Colonic mucosa (tissue), 4 donors: ENCODE data around the gene LCA5L. TPM values are rescaled to one million over a fixed set of nuclear protein-coding genes. Genes with fewer than 3 reads are reported as not detected.

Experiments
- DNase-seq: peaks from one replicate; pipeline ENCODE4 v3.0.0-alpha.2; 2020
- H3K27ac ChIP-seq: fragments of 200-600 bp; one replicate; pipeline ENCODE4 v1.8.0; 2021
- H3K27me3 ChIP-seq: fragments of 200-600 bp; one replicate; pipeline ENCODE4 v1.8.0; 2021
- H3K36me3 ChIP-seq: fragments of 200-600 bp; one replicate; pipeline ENCODE4 v1.8.0; 2021
- H3K4me1 ChIP-seq: fragments of 200-600 bp; one replicate; pipeline ENCODE4 v1.8.0; 2021; ENCODE audit warnings: mild to moderate bottlenecking
- H3K4me3 ChIP-seq: fragments of 200-600 bp; one replicate; pipeline ENCODE4 v1.8.0; 2021
- H3K9ac ChIP-seq, 2 donors: one replicate each; pipeline ENCODE4 v1.7.0; 2013; ENCODE audit warnings: control low read depth in 2 of 2, low read depth in 2 of 2, low read length in 2 of 2
- H3K9me3 ChIP-seq: fragments of 200-600 bp; one replicate; pipeline ENCODE4 v1.8.0; 2021
- intact Hi-C: fragments of 100-400 bp; cut with DNase I; formaldehyde crosslinking; loops from one replicate; pipeline ENCODE4 v1.14.1; 2022
- total RNA-seq, 2 donors: library from RNA; stranded (reverse); fragmentation: NEBNext Ultra II Directional in 1 of 2; extraction: Animal tissue kit (Norgen Biotek cat#: 25700) in 1 of 2; gene quantifications; one replicate each; pipeline ENCODE4 v1.2.1, GENCODE V29; 2021
- TF ChIP-seq, protein P1 (sequence below): fragments of 200-600 bp; IDR thresholded peaks from one replicate; pipeline ENCODE4 v1.8.0; 2022; ENCODE audit warnings: antibody characterized with exemption, mild to moderate bottlenecking
- donor health status: healthy.
- donor health status: DM: no; HTN: no; CAD: no.
- donor health status: DM: no; HTN: no; CAD: no.

Gene LCA5L
- total RNA-seq, 2 donors from 2014 or later, result 0.64 to 0.98 TPM

DNA sequence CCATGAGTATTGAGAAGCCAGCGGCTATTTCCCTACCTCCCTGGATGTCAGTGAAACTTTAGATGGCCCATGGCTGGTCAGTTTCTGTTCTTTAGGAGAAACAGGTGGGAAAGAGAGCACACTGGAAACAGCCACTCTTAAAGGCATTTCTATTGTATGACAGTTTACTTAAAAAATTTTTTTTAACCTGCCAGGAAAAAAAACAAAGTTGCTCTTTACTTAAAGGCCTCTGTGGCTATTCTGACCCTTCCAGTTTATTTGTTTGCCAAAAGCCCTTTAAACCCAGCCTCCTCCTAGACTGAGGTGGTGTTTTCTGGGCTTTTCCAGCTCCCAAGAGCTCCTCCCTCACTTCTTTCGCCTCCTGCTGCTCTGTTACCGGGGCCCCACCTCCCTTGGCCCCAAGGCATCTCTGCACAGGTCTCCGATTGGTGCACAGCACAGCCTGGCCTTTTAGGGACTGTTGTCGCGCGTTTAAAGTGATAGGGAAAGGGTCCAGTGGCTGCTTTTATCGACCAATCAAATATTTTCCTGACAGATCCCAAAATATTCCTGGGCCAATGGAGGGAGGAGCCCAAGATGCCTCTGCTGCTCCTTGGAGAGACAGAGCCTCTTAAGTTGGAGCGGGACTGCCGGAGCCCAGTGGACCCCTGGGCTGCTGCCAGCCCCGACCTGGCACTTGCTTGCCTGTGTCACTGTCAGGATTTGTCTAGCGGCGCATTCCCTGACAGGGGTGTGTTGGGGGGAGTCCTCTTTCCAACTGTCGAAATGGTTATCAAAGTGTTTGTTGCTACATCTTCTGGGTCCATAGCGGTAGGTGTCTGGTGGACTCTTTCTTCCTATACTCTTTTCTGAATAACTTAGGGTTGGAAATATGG lies 6.0 kb upstream of the LCA5L start, which contains the start of gene SH3BGR:
Gene SH3BGR, plus strand, starts transcription at position 639 of the 875 bp plus-strand sequence. Its CDS starts 127 bp downstream, at position 766.
- no peak within 1 kb of the TSS for H3K27ac ChIP-seq
- intact Hi-C loops, result no loop called here
- H3K4me1 ChIP-seq, result no peaks in the 10 kb centered on the region
- DNase-seq, result peak; percentile 34
- H3K9me3 ChIP-seq, result no peaks in the 10 kb centered on the region
- H3K4me3 ChIP-seq, result no peak within 1 kb of the TSS
- TF ChIP-seq, protein P1, sequence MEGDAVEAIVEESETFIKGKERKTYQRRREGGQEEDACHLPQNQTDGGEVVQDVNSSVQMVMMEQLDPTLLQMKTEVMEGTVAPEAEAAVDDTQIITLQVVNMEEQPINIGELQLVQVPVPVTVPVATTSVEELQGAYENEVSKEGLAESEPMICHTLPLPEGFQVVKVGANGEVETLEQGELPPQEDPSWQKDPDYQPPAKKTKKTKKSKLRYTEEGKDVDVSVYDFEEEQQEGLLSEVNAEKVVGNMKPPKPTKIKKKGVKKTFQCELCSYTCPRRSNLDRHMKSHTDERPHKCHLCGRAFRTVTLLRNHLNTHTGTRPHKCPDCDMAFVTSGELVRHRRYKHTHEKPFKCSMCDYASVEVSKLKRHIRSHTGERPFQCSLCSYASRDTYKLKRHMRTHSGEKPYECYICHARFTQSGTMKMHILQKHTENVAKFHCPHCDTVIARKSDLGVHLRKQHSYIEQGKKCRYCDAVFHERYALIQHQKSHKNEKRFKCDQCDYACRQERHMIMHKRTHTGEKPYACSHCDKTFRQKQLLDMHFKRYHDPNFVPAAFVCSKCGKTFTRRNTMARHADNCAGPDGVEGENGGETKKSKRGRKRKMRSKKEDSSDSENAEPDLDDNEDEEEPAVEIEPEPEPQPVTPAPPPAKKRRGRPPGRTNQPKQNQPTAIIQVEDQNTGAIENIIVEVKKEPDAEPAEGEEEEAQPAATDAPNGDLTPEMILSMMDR, result no peak
- H3K36me3 ChIP-seq, result no peaks in the 10 kb centered on the region
- H3K9ac ChIP-seq, result no peak within 1 kb of the TSS
- no peaks in the 10 kb centered on the region for H3K27me3 ChIP-seq

DNA sequence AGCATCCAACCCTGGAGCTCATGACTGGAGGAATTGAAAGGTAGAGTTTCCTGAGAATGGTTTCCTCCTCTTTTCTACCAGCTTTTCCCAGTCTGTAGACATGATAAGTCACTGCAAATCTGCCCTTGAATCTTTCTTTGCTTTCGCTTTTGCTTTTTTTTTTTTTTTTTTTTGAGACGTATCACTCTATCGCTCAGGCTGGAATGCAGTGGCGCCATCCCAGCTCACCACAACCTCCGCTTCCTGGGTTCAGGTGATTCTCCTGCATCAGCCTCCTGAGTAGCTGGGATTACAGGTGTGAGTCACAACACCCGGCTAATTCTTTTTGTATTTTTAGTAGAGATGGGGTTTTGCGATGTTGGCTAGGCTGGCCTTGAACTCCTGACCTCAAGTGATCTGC lies 1.7 kb upstream of the LCA5L start:
- H3K4me3 ChIP-seq, result no peak overlapping the region
- DNase-seq, result no peak
- H3K27ac ChIP-seq, result no peak overlapping the region
- H3K9me3 ChIP-seq, result no peaks in the 10 kb centered on the region
- H3K27me3 ChIP-seq, result no peaks in the 10 kb centered on the region
- no peaks in the 10 kb centered on the region for H3K36me3 ChIP-seq
- no peaks in the 10 kb centered on the region for H3K4me1 ChIP-seq
- H3K9ac ChIP-seq, result no peak overlapping the region
- TF ChIP-seq, protein P1, result no peak
- intact Hi-C loops, result loop anchor here (5.0 kb wide), 1 partner anchor 135 kb away; the partner anchor contains the start of gene BRWD1

DNA sequence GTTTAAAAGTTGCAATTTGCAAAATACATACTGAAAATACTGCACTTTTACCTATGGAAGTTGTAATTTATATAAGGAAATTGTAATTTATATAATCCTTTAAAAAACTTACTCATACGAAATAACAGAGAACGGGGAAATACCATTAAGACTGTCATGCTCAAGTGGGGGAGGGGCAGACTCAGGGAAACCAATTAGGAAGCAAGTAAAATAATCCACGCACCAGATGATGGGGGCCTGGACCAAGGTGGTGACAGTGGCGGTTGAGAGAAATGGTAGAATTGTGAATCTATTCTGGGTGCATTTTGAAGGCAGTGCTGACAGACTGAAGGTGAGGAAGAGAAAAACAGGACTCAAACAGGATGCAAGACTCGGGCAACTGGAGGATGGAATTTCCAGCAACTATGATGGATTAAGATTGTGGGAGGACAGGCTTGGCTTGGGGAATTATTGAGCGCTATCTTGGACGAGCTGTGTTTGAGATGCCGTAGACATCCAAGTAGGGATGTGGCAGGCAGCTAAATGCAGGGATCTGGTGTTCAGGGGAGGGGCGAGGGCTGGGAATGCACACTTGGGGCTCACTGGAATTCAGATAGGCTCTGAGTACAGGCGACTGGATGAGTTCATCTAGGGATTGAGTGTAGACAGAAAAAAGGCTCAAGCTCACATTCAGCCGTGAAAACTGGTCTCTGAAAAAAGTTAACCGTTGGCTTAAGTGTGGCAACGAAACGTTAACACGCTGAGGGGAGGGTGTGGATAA lies 977 bp downstream of the LCA5L start:
- intact Hi-C loops, result loop anchor here (5.0 kb wide), 1 partner anchor 132 kb away; the partner anchor contains the start of gene BRWD1
- Histone ChIP-seq H3K4me3 (peak overlapping the region; percentile 88), H3K9ac (peak overlapping the region; percentile 56 to 74), H3K36me3 (no peaks in the 10 kb centered on the region), H3K9me3 (no peaks in the 10 kb centered on the region), H3K27ac (no peak overlapping the region), H3K27me3 (no peaks in the 10 kb centered on the region), H3K4me1 (no peaks in the 10 kb centered on the region)
- DNase-seq, result no peak
- TF ChIP-seq, protein P1, result no peak

GRCh38 chr21:39441502-39442475 lies 3.8 kb downstream of the LCA5L start:
- no peaks in the 10 kb centered on the region for H3K4me1 ChIP-seq
- TF ChIP-seq, protein P1, result peak; percentile 63
- no peaks in the 10 kb centered on the region for H3K9me3 ChIP-seq
- H3K27ac ChIP-seq, result no peak overlapping the region
- H3K27me3 ChIP-seq, result no peaks in the 10 kb centered on the region
- no peak overlapping the region for H3K9ac ChIP-seq
- H3K36me3 ChIP-seq, result no peaks in the 10 kb centered on the region
- no peak overlapping the region for H3K4me3 ChIP-seq
- intact Hi-C loops, result no loop called here
- DNase-seq, result no peak
